ENCODE results near the gene ADNP2. TPM values are rescaled to one million over a fixed set of nuclear protein-coding genes. Genes with fewer than 3 reads are reported as not detected.
A peak's percentile ranks its signal among the peaks of the same experiment; 100 is the strongest.

ADNP2 gene
- total and polyA plus RNA-seq, 2 of the 13 experiments (the other 11 are each of a cell fraction or from before 2014, with no cell fraction given): 10.8 to 25.5 TPM

DNA sequence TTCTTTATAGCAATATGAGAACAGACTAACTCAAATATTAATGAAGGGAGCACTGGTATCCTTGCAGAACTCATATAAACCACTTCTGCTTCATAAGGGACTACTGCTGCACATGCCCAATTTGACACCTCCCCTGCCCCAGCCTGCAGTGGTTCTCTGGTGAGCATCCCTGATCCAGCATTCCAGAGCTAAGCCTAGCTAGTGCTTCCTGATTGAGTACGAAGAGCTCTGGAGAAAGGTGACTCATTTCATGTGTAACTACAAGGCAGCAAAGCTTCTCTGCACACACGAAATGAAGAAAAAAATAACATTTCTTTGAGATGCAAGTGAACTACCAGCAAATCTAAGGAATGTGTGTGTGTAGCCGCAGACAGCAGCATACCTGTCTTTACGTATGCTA, 22.8 kb upstream of the ADNP2 start:
- H4K20me1 ChIP-seq (ENCODE audit: insufficient read depth, low read length): no peaks in the 10 kb centered on the region
- no peaks in the 10 kb centered on the region for H3K79me2 ChIP-seq (ENCODE audit: insufficient read depth, low read length)
- no peak overlapping the region for H2AFZ ChIP-seq (ENCODE audit: low read length)
- WGBS (ENCODE audit: low lambda C conversion rate): 52% methylated on average over 4 of the region's 4 CpGs
- H3K27ac ChIP-seq (ENCODE audit: extremely low read length, insufficient read depth, low read length): no peak overlapping the region
- no peak overlapping the region for H3K9ac ChIP-seq (ENCODE audit: insufficient read depth, low read depth, low read length)
- FAIRE-seq (no peak), ATAC-seq (no peak), DNase-seq (ENCODE audit: low spot score) (no peak)
- intact Hi-C loops (cut with micrococcal nuclease; ENCODE audit: unreplicated experiment) (no loop called here), in situ Hi-C loops (cut with HindIII; ENCODE audit: extremely low pct_ligation_motif_present, low pct_unique_long_range_greater_than_20kb) (no loop called here)
- TF ChIP-seq NFYB (CRISPR knock-in tag; IDR thresholded peaks at IDR 0.05) (no peak), ELF1 (CRISPR knock-in tag; IDR thresholded peaks at IDR 0.05) (no peak)
- H3K9me3 ChIP-seq (ENCODE audit: low read length): peaks cover 26% of the 10 kb centered on the region
- POLR2A ChIA-PET: no interaction called here
- H3K36me3 ChIP-seq (replicated peaks in 1 of 2; ENCODE audit: control insufficient read depth in 1 of 2, insufficient read depth in 2 of 2, low read length in 2 of 2): no peaks in the 10 kb centered on the region
- H3K27me3 ChIP-seq (ENCODE audit: control insufficient read depth in 1 of 2, insufficient read depth in 2 of 2, low read length in 2 of 2): 0 out of 5 replicates have a peak, but pooled peaks cover 0 to 4% of the 10 kb centered on the region in 2 experiments
- H3K4me3 ChIP-seq (replicated peaks in 1 of 3; ENCODE audit: insufficient read depth in 1 of 3, low read depth in 2 of 3, low read length in 3 of 3): no peak overlapping the region
- H3K4me2 ChIP-seq (ENCODE audit: low read depth, low read length): no peak overlapping the region
- BruUV-seq (replicated peaks): no TSS peak
- no peaks in the 10 kb centered on the region for H3K4me1 ChIP-seq (ENCODE audit: insufficient read depth, low read length)
- CTCF ChIA-PET (ENCODE audit: low intra/inter-chr PET ratio, low total read pairs): no interaction called here

- Histone ChIP-seq H3K9me3 (ENCODE audit: low read length) (peaks cover 26% of the 10 kb centered on the region), H3K27ac (ENCODE audit: extremely low read length, insufficient read depth, low read length) (no peak overlapping the region), H3K36me3 (replicated peaks in 1 of 2; ENCODE audit: control insufficient read depth in 1 of 2, insufficient read depth in 2 of 2, low read length in 2 of 2) (no peaks in the 10 kb centered on the region), H2AFZ (ENCODE audit: low read length) (no peak overlapping the region), H3K4me3 (replicated peaks in 1 of 3; ENCODE audit: insufficient read depth in 1 of 3, low read depth in 2 of 3, low read length in 3 of 3) (no peak overlapping the region), H3K9ac (ENCODE audit: insufficient read depth, low read depth, low read length) (no peak overlapping the region), H4K20me1 (ENCODE audit: insufficient read depth, low read length) (no peaks in the 10 kb centered on the region), H3K4me1 (ENCODE audit: insufficient read depth, low read length) (no peaks in the 10 kb centered on the region), H3K27me3 (ENCODE audit: control insufficient read depth in 1 of 2, insufficient read depth in 2 of 2, low read length in 2 of 2) (no peaks in the 10 kb centered on the region), H3K4me2 (ENCODE audit: low read depth, low read length) (no peak overlapping the region), H3K79me2 (ENCODE audit: insufficient read depth, low read length) (no peaks in the 10 kb centered on the region)
- ATAC-seq: no peak
- TF ChIP-seq TEAD2 (CRISPR knock-in tag; IDR thresholded peaks at IDR 0.05): no peak
- in situ Hi-C loops (cut with HindIII; ENCODE audit: extremely low pct_ligation_motif_present, low pct_unique_long_range_greater_than_20kb) (no loop called here), intact Hi-C loops (cut with micrococcal nuclease; ENCODE audit: unreplicated experiment) (no loop called here)
- no peak for DNase-seq (ENCODE audit: low spot score)
- 33% methylated on average over 2 of the region's 2 CpGs for WGBS (ENCODE audit: low lambda C conversion rate)
- POLR2A ChIA-PET: no interaction called here
- BruUV-seq (replicated peaks): no TSS peak
- CTCF ChIA-PET (ENCODE audit: low intra/inter-chr PET ratio, low total read pairs): no interaction called here
- no peak for FAIRE-seq
Observed at GRCh38 chr18:80088036-80088435, 21.0 kb upstream of the ADNP2 start.

DNA sequence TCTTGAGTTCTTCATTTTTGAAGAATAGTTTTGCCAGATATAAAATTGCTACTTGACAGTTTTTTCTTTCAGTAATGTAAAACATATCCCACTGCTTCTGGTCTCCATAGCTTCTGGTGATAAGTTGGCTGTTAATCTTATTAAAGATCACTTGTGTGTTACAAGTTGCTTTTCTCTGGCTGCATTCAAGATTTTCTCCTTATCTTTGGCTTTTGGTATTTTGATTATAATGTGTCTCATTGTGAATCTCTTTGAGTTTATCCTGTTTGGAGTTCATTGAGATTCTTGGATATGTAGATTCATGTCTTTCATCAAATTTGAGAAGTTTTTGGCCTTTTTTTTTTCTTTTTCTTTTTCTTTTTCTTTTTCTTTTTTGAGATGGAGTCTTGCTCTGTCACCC, 20.2 kb upstream of the ADNP2 start:
- no peak overlapping the region for H2AFZ ChIP-seq (ENCODE audit: low read length)
- H3K79me2 ChIP-seq (ENCODE audit: insufficient read depth, low read length): no peaks in the 10 kb centered on the region
- intact Hi-C loops (cut with micrococcal nuclease; ENCODE audit: unreplicated experiment) (no loop called here), in situ Hi-C loops (cut with HindIII; ENCODE audit: extremely low pct_ligation_motif_present, low pct_unique_long_range_greater_than_20kb) (no loop called here)
- CTCF ChIA-PET (ENCODE audit: low intra/inter-chr PET ratio, low total read pairs): no interaction called here
- H3K36me3 ChIP-seq (replicated peaks in 1 of 2; ENCODE audit: control insufficient read depth in 1 of 2, insufficient read depth in 2 of 2, low read length in 2 of 2): no peaks in the 10 kb centered on the region
- peaks cover 26% of the 10 kb centered on the region for H3K9me3 ChIP-seq (ENCODE audit: low read length)
- H3K9ac ChIP-seq (ENCODE audit: insufficient read depth, low read depth, low read length): no peak overlapping the region
- H3K27ac ChIP-seq (ENCODE audit: extremely low read length, insufficient read depth, low read length): no peak overlapping the region
- POLR2A ChIA-PET: no interaction called here
- no peak for ATAC-seq
- H3K27me3 ChIP-seq (ENCODE audit: control insufficient read depth in 1 of 2, insufficient read depth in 2 of 2, low read length in 2 of 2): no peaks in the 10 kb centered on the region
- BruUV-seq (replicated peaks): no TSS peak
- H4K20me1 ChIP-seq (ENCODE audit: insufficient read depth, low read length): no peaks in the 10 kb centered on the region
- DNase-seq (ENCODE audit: low spot score): no peak
- no peak overlapping the region for H3K4me2 ChIP-seq (ENCODE audit: low read depth, low read length)
- no peaks in the 10 kb centered on the region for H3K4me1 ChIP-seq (ENCODE audit: insufficient read depth, low read length)
- H3K4me3 ChIP-seq (replicated peaks in 1 of 3; ENCODE audit: insufficient read depth in 1 of 3, low read depth in 2 of 3, low read length in 3 of 3): no peak overlapping the region
- FAIRE-seq: no peak
- no peak for TF ChIP-seq MAF1 (CRISPR knock-in tag; IDR thresholded peaks at IDR 0.05; ENCODE audit: borderline replicate concordance)
- TF ChIP-seq, protein P1, sequence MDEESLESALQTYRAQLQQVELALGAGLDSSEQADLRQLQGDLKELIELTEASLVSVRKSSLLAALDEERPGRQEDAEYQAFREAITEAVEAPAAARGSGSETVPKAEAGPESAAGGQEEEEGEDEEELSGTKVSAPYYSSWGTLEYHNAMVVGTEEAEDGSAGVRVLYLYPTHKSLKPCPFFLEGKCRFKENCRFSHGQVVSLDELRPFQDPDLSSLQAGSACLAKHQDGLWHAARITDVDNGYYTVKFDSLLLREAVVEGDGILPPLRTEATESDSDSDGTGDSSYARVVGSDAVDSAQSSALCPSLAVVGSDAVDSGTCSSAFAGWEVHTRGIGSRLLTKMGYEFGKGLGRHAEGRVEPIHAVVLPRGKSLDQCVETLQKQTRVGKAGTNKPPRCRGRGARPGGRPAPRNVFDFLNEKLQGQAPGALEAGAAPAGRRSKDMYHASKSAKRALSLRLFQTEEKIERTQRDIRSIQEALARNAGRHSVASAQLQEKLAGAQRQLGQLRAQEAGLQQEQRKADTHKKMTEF (CRISPR knock-in tag; IDR thresholded peaks at IDR 0.05): no peak
- TF ChIP-seq BRF2 (CRISPR knock-in tag; IDR thresholded peaks at IDR 0.05): no peak
- no peak for TF ChIP-seq TMF1 (CRISPR knock-in tag; IDR thresholded peaks at IDR 0.05; ENCODE audit: low read depth)
- TF ChIP-seq CCDC6 (CRISPR knock-in tag; IDR thresholded peaks at IDR 0.05): no peak
- TF ChIP-seq ZNF317 (CRISPR knock-in tag; IDR thresholded peaks at IDR 0.05): peak; percentile 99
- TF ChIP-seq ZNF558 (CRISPR knock-in tag; IDR thresholded peaks at IDR 0.05; ENCODE audit: borderline replicate concordance): peak; percentile 99; the same call in 1 of the 2 replicates
- TF ChIP-seq NCOR1 (IDR thresholded peaks at IDR 0.05; ENCODE audit: borderline replicate concordance, low read length): no peak
